GM23338 (cell line): Measurements from ENCODE around the gene GLI1. TPM values are rescaled to one million over a fixed set of nuclear protein-coding genes. Genes with fewer than 3 reads are reported as not detected.

Experiments
- ATAC-seq: fragments of 200-7000 bp; cut with Tn5 transposase; 3 replicates; pipeline ENCODE4 v1.9.1; 2020
- DNase-seq: peaks from one replicate; pipeline ENCODE4 v3.0.0-alpha.2; 2015; ENCODE audit warnings: low spot score
- H2AFZ ChIP-seq: fragments of 200-600 bp; sonication (generic); 2 replicates; pipeline ENCODE4 v1.8.0; 2016; ENCODE audit warnings: antibody characterized with exemption, mild to moderate bottlenecking, moderate library complexity
- H3F3A ChIP-seq: fragments of 200-600 bp; sonication (generic); replicated peaks from 2 replicates; pipeline ENCODE4 v1.8.0; 2017; ENCODE audit warnings: antibody characterized with exemption, mixed run types, low read depth
- H3K27ac ChIP-seq: fragments of 200-600 bp; sonication (generic); 2 replicates; pipeline ENCODE4 v1.6.1; 2016; ENCODE audit warnings: low read depth
- H3K27me3 ChIP-seq: fragments of 200-600 bp; sonication (generic); 2 replicates; pipeline ENCODE4 v1.8.0; 2016; ENCODE audit warnings: mild to moderate bottlenecking, mixed run types, moderate library complexity; ENCODE audit not compliant: insufficient read depth
- H3K36me3 ChIP-seq: fragments of 200-600 bp; sonication (generic); 2 replicates; pipeline ENCODE4 v1.8.0; 2016; ENCODE audit warnings: mild to moderate bottlenecking; ENCODE audit not compliant: insufficient read depth
- H3K4me1 ChIP-seq: fragments of 200-600 bp; sonication (generic); 2 replicates; pipeline ENCODE4 v1.8.0; 2016; ENCODE audit warnings: mild to moderate bottlenecking, moderate library complexity; ENCODE audit not compliant: insufficient read depth
- H3K4me2 ChIP-seq: fragments of 200-600 bp; sonication (generic); 2 replicates; pipeline ENCODE4 v1.7.1; 2017; ENCODE audit warnings: mixed run types
- H3K4me3 ChIP-seq: fragments of 200-600 bp; sonication (generic); 2 replicates; pipeline ENCODE4 v1.6.1; 2016; ENCODE audit warnings: mixed run types
- H3K79me2 ChIP-seq: fragments of 200-600 bp; sonication (generic); replicated peaks from 2 replicates; pipeline ENCODE4 v1.8.0; 2017; ENCODE audit warnings: mild to moderate bottlenecking; ENCODE audit not compliant: insufficient read depth
- H3K9me2 ChIP-seq: fragments of 200-600 bp; sonication (generic); 2 replicates; pipeline ENCODE4 v1.8.0; 2017; ENCODE audit not compliant: insufficient read depth
- H4K20me1 ChIP-seq: fragments of 200-600 bp; sonication (generic); replicated peaks from 2 replicates; pipeline ENCODE4 v1.8.0; 2017; ENCODE audit warnings: mild to moderate bottlenecking; ENCODE audit not compliant: insufficient read depth
- H3K27ac Mint-ChIP-seq: 2 replicates; pipeline ENCODE4 v1.8.0; 2020; ENCODE audit warnings: inconsistent platforms, mild to moderate bottlenecking, moderate library complexity, mixed read lengths
- H3K27me3 Mint-ChIP-seq: 3 replicates; pipeline ENCODE4 v1.8.0; 2022; ENCODE audit warnings: low read depth, mild to moderate bottlenecking, moderate library complexity, mixed read lengths, inconsistent platforms; ENCODE audit not compliant: insufficient read depth, poor library complexity
- H3K36me3 Mint-ChIP-seq: 3 replicates; pipeline ENCODE4 v1.8.0; 2021; ENCODE audit warnings: low read depth, mild to moderate bottlenecking, inconsistent platforms, moderate library complexity, mixed read lengths
- H3K4me1 Mint-ChIP-seq: 3 replicates; pipeline ENCODE4 v1.8.0; 2020; ENCODE audit warnings: mild to moderate bottlenecking, inconsistent platforms, mixed read lengths
- H3K4me3 Mint-ChIP-seq: 3 replicates; pipeline ENCODE4 v1.8.0; 2021; ENCODE audit warnings: moderate library complexity, mild to moderate bottlenecking, inconsistent platforms, mixed read lengths
- H3K9me3 Mint-ChIP-seq: 3 replicates; pipeline ENCODE4 v1.8.0; 2020; ENCODE audit warnings: moderate library complexity, mild to moderate bottlenecking, inconsistent platforms, mixed read lengths
- CREB1 ChIP-seq: fragments of 250-450 bp; sonication (Bioruptor Pico); IDR thresholded peaks from 2 replicates; pipeline ENCODE4 v1.5.0; 2020; ENCODE audit warnings: low read depth, mild to moderate bottlenecking, moderate library complexity
- ETS1 ChIP-seq: IDR thresholded peaks from 2 replicates; pipeline ENCODE4 v1.6.1; 2016; ENCODE audit warnings: antibody characterized with exemption
- EZH2 ChIP-seq: fragments of 200-600 bp; sonication (generic); IDR thresholded peaks from one replicate; pipeline ENCODE4 v1.8.0; 2017; ENCODE audit warnings: antibody characterized with exemption, mild to moderate bottlenecking, low read depth; ENCODE audit not compliant: unreplicated experiment
- EZH2phosphoT487 ChIP-seq: fragments of 200-600 bp; sonication (generic); IDR thresholded peaks from one replicate; pipeline ENCODE4 v1.8.1; 2018; ENCODE audit warnings: antibody characterized with exemption; ENCODE audit not compliant: unreplicated experiment
- JUNB ChIP-seq: IDR thresholded peaks from one replicate; pipeline ENCODE4 v1.6.1; 2016; ENCODE audit warnings: antibody characterized with exemption; ENCODE audit not compliant: unreplicated experiment
- NANOG ChIP-seq: IDR thresholded peaks from 2 replicates; pipeline ENCODE4 v1.6.1; 2016; ENCODE audit warnings: antibody characterized with exemption, borderline replicate concordance
- POLR2AphosphoS5 ChIP-seq: IDR thresholded peaks from 2 replicates; pipeline ENCODE4 v1.6.1; 2016; ENCODE audit warnings: antibody characterized with exemption, low read depth
- REST ChIP-seq: IDR thresholded peaks from one replicate; pipeline ENCODE4 v1.6.1; 2018; ENCODE audit warnings: antibody characterized with exemption; ENCODE audit not compliant: unreplicated experiment
- ZNF114 ChIP-seq: fragments of 250-450 bp; sonication (Bioruptor Pico); IDR thresholded peaks from 2 replicates; pipeline ENCODE4 v1.5.0; 2020; ENCODE audit warnings: mild to moderate bottlenecking, moderate library complexity
- ZNF331 ChIP-seq: fragments of 250-450 bp; sonication (Bioruptor Pico); IDR thresholded peaks from 2 replicates; pipeline ENCODE4 v1.5.0; 2020; ENCODE audit warnings: low read depth, mild to moderate bottlenecking, moderate library complexity
- ZNF462 ChIP-seq: fragments of 250-450 bp; sonication (Bioruptor Pico); IDR thresholded peaks from 2 replicates; pipeline ENCODE4 v1.5.0; 2020; ENCODE audit warnings: mild to moderate bottlenecking, moderate library complexity
- polyA plus RNA-seq: library from polyadenylated mRNA; unstranded; fragments of >200 nt; fragmentation: Nextera tagmentation; extraction: Ambion mirVana; gene quantifications from 2 replicates; pipeline ENCODE4 v1.2.1, GENCODE V29; 2016
- total RNA-seq: library from RNA; depleted of rRNA; stranded (reverse); fragments of >200 nt; shearing (Covaris generic); gene quantifications from 2 replicates; pipeline ENCODE4 v1.2.3, GENCODE V29; 2014

GLI1 gene
- total and polyA plus RNA-seq, 2 experiments from 2014 or later, result 5.6 to 18.1 TPM

DNA sequence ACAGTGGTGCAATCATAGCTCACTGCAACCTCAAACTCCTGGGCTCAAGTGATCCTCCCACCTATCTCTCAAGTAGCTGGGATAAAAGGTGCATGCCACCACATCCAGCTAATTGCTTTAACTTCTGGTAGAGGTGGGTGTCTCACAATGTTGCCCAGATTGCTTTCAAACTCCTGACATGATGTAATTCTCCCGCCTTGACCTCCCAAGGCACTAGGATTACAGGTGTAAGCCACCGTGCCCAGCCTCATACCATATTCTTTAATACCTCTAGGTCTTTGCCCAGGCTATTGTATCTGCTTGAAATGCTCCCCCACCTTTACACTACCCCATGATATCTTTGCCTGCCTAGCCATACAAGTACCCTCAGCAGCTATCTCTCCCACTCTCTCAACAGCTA, 40.1 kb upstream of the GLI1 start (continued):
- no peak for TF ChIP-seq REST

GRCh38 chr12:57420482-57420881, 39.1 kb upstream of the GLI1 start:
- no peak for DNase-seq
- Histone ChIP-seq H3F3A (peaks cover under 1% of the 10 kb centered on the region; the same call in 1 of the 2 replicates), H3K27ac (no peak overlapping the region), H3K27me3 (no peaks in the 10 kb centered on the region), H3K9me2 (no peaks in the 10 kb centered on the region), H3K4me2 (no peak overlapping the region), H2AFZ (no peak overlapping the region), H3K4me3 (no peak overlapping the region), H3K36me3 (no peaks in the 10 kb centered on the region), H3K79me2 (peaks cover 8% of the 10 kb centered on the region; the same call in 1 of the 2 replicates), H3K4me1 (no peaks in the 10 kb centered on the region), H4K20me1 (peaks cover 6% of the 10 kb centered on the region; the same call in 1 of the 2 replicates)
- peaks cover 4% of the 10 kb centered on the region for H3K36me3 Mint-ChIP-seq
- no peaks in the 10 kb centered on the region for H3K9me3 Mint-ChIP-seq
- H3K4me1 Mint-ChIP-seq, result peaks cover 5% of the 10 kb centered on the region
- TF ChIP-seq JUNB, result no peak
- no peak for TF ChIP-seq CREB1 (CRISPR knock-in tag)
- no peak for TF ChIP-seq REST
- no peak for TF ChIP-seq NANOG
- TF ChIP-seq ZNF114, result no peak
- TF ChIP-seq ZNF462 (CRISPR knock-in tag), result no peak
- no peak for TF ChIP-seq ZNF331
- no peak for TF ChIP-seq POLR2AphosphoS5
- no peak for TF ChIP-seq ETS1
- no peak for TF ChIP-seq EZH2phosphoT487
- TF ChIP-seq EZH2, result no peak
- no peak overlapping the region for H3K27ac Mint-ChIP-seq
- ATAC-seq, result no peak
- no peak overlapping the region for H3K4me3 Mint-ChIP-seq
- peaks cover 2% of the 10 kb centered on the region for H3K27me3 Mint-ChIP-seq
